Peyer's patch (tissue), 4 donors: ENCODE data around the gene OPCML.

Source experiments
- POLR2A ChIP-seq, 2 donors: fragments of 450-650 bp; IDR thresholded peaks; one replicate each; pipeline ENCODE4 v1.5.1; 2017; ENCODE audit warnings: antibody characterized with exemption in 2 of 2, mild to moderate bottlenecking in 2 of 2, moderate library complexity in 2 of 2
- TF ChIP-seq, protein P1 (sequence below), 6 experiments: fragments of 450-650 bp in 4 of 6; fragments of 200-600 bp in 2 of 6; sonication (generic) in 1 of 6; IDR thresholded peaks; one replicate each; pipeline ENCODE4 v1.5.1; 2017 to 2019; ENCODE audit warnings: antibody characterized with exemption in 6 of 6, mild to moderate bottlenecking in 3 of 6, moderate library complexity in 1 of 6

DNA sequence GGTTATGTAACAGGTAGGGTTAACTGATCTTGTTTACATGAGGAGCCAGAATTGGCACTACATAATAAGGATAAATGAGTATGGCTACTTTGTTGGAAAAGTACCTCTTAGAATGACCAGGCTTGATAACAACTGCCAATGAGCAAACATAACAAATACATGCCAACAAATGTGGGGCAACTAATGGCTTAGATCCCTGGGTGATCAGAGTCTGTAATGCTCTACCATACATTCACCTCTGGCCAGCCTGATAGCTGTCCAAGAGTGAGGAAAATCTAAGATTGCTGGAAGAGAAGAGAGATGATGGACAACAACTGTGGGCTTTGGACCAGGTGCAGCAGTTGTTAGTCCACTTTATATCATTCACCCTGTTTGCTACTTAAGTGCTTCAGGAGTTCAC, 1136.9 kb downstream of the OPCML start:
- TF ChIP-seq, protein P1, sequence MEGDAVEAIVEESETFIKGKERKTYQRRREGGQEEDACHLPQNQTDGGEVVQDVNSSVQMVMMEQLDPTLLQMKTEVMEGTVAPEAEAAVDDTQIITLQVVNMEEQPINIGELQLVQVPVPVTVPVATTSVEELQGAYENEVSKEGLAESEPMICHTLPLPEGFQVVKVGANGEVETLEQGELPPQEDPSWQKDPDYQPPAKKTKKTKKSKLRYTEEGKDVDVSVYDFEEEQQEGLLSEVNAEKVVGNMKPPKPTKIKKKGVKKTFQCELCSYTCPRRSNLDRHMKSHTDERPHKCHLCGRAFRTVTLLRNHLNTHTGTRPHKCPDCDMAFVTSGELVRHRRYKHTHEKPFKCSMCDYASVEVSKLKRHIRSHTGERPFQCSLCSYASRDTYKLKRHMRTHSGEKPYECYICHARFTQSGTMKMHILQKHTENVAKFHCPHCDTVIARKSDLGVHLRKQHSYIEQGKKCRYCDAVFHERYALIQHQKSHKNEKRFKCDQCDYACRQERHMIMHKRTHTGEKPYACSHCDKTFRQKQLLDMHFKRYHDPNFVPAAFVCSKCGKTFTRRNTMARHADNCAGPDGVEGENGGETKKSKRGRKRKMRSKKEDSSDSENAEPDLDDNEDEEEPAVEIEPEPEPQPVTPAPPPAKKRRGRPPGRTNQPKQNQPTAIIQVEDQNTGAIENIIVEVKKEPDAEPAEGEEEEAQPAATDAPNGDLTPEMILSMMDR (IDR thresholded peaks at IDR 0.05), result no peak
- no peak for TF ChIP-seq POLR2A (IDR thresholded peaks at IDR 0.05)
